HL-60 (cell line): ENCODE data around the gene ERICH4.

Experiments
- DNase-seq, 2 experiments: peaks; one replicate each; pipeline ENCODE4 v3.0.0-alpha.2; 2010 to 2020; ENCODE audit warnings: low read depth in 1 of 2, low spot score in 1 of 2
- H3K27ac ChIP-seq: fragments of 250-450 bp; sonication (Bioruptor Pico); replicated peaks from 2 replicates; pipeline ENCODE4 v1.5.1; 2020; ENCODE audit warnings: mild to moderate bottlenecking, moderate library complexity
- H3K27me3 ChIP-seq: fragments of 250-450 bp; sonication (Bioruptor Pico); 2 replicates; pipeline ENCODE4 v1.5.1; 2021; ENCODE audit warnings: mild to moderate bottlenecking, moderate library complexity; ENCODE audit not compliant: insufficient read depth, poor library complexity, severe bottlenecking
- H3K4me3 ChIP-seq: replicated peaks from 2 replicates; pipeline ENCODE4 v1.5.1; 2011; ENCODE audit warnings: mild to moderate bottlenecking, control low read depth, low read length; ENCODE audit not compliant: insufficient read depth
- REST ChIP-seq: IDR thresholded peaks from 2 replicates; pipeline ENCODE4 v1.6.1; 2012; ENCODE audit warnings: low read depth; ENCODE audit not compliant: insufficient replicate concordance

Gene ERICH4

DNA sequence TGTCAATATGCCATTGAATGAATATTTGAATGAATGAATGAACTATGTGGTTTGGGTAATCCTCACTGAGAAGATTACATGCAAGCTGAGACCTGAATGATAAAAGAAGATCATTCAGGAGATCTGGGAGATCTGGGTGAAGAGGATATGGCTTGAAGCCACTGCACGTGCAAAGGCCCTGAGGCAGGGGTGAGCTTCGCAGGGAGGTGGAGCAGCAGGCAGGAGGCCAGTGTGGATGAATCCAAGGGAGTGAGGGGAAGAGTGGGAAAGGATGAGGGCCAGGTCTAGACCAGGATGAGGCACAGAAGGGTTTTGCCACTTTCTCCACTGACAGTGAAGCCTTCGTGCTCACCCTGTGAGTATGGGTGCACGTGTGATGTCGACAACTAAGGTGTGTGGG, 49.9 kb downstream of the ERICH4 start:
- H3K27ac ChIP-seq, result no peak overlapping the region
- no peaks in the 10 kb centered on the region for H3K27me3 ChIP-seq
- TF ChIP-seq REST, result no peak
- H3K4me3 ChIP-seq, result no peak overlapping the region
- no peak for DNase-seq
